GM18498 (cell line): ENCODE measurements around the gene EIF4A2.
"Not testable (repeated sequence)": the region's sequence is repeated elsewhere in the genome, so short reads cannot be mapped to it uniquely, and the experiment has no call there.

Experiments
- ATAC-seq: cut with Tn5 transposase; IDR thresholded peaks from one replicate; pipeline ENCODE4 v1.9.1; 2021; ENCODE audit warnings: mild to moderate bottlenecking, moderate library complexity; ENCODE audit not compliant: unreplicated experiment

Gene EIF4A2

DNA sequence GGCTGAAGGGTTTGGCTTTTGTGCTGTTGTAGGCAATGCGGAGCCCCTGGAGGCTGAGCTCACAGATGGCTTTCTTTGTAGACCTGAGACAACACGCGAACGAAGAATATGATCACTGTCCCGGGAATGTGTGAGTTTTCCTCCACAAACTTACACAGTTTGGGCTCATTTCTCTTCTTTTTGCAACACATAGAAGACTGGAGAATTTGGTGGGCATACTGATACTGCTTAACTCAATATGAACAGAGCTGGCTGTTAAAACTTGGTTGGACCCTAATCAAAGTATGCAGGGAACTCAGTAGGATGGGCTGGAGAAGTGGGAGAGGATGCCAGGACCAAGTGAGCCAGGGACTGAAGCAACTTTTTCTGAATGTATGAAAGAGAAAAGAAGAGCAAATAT is 35.1 kb downstream of the EIF4A2 start:
- ATAC-seq = no peak

DNA sequence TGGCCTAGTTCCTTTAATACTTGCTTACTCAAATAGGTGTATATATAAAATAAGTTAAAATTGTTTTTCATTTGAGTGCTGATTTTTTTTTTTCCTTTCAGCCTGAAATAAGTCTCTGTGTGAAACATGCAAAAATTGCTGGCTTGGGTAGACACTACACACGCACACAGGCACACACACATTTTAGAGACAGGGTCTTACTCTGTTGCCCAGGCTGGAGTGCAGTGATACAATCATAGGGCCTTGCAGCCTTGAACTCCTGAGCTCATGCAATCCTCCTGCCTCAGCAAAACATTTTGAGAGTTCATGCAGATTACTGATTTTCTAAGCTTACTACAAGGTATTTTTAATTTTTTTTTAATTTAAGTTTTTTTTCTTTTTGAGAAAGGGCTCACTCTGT is 35.6 kb downstream of the EIF4A2 start:
- ATAC-seq = no peak

DNA sequence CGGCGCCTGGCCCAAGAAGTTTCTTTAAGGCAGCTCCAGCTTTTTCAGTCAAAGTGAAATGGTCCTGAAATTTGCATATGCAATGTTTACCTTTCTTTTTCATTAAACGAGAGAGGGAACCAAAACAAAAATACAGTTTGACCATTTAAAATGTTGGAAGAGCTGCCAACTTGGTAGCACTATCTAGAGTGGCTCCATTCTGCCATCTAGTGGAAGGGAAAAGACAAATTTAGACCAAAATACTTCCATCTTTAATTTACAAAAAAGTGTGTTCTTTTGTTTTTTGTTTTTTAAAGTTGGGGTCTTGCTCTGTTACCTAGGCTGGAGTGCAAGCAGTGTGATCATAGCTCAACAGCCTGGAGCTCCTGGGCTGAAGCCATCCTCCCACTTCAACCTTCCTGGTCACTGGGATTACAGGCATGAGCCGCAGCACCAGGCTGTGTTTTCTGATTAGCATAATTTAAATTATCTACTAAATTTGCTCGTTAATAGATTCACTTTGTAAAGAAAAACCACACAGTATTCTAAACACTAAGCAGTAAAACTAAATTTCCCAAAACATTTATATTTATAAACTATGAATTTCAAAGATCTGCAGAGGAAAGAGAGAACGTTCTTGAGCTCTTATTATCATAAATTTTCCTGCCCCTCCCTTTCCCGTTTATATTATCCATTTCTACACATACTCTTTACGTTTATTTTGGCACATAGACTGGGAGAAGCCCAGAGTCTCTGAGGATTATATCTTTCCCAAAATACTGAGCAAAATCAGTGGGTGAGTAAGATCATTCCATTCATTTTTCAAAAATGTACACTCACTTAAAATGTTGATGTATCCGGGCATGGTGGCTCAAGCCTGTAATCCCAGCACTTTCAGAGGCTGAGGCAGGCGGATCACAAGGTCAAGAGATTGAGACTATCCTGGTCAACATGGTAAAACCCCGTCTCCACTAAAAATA is 38.3 kb downstream of the EIF4A2 start:
- no peak for ATAC-seq

DNA sequence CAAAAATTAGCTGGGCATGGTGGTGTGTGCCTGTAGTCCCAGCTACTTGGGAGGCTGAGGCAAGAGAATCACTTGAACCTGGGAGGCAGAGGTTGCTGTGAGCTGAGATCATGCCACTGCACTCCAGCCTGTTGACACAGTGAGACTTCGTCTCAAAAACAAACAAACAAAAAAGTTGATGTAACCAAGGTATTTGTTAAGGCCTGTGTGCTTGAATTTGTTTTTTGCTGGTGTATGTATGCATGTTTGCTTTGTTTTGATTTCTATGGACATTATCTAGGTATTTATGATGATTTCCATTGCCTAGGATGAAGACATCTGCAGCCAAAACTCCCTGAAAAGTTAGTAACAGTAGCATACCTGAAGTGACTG is 39.0 kb downstream of the EIF4A2 start:
- ATAC-seq = not testable (repeated sequence)

DNA sequence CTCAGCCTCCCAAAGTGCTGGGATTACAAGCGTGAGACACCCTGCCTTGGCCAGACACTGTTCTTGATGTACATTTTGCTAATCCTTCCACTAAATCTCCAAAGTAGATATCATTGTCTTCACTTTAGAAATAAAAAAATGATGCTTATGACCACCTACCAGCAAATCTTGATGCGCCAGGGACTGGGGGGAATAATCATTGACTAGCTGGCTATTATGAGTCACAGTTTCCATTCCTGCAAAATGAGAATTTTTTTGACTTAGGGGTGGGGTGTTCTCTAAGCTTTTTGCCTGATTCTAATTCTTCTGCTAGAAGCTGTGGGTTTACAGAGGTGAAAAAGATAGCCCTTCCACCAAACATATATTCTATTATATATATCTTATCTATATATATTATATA is 40.0 kb downstream of the EIF4A2 start:
- no peak for ATAC-seq

DNA sequence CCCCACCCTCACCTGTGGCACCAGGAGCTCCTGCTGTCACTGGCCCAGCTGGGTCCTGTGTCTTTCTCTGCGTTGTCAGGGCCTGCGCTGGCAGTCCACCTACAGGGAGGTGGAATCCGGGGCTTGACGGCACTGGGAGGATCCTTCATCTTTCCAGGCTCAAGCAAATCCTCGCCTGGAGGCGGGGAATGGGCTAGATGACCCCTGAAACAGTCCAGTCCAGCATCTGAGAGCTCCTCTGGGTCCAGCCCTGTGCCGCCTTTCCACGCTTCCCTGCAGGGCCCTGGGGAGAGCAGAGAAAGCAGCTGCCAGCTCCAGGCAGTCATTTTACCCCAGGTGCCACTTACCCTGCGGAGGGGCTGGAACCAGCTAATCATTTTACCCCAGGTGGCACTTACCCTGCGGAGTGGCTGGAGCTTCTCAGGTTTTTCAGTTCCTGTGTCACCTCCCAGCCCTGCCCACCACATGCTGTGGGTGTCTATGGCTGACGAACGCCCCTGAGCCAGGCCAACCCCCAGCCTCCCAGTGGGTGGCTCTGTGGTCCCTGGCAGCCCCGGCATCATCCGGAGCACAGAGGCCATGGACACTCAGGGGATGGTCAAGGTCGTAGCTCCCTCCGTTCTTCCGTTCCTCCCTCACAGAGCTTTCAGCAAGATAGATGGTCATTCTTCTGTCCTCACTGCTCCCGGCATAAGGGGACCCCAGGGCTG is 41.2 kb downstream of the EIF4A2 start:
- no peak for ATAC-seq

DNA sequence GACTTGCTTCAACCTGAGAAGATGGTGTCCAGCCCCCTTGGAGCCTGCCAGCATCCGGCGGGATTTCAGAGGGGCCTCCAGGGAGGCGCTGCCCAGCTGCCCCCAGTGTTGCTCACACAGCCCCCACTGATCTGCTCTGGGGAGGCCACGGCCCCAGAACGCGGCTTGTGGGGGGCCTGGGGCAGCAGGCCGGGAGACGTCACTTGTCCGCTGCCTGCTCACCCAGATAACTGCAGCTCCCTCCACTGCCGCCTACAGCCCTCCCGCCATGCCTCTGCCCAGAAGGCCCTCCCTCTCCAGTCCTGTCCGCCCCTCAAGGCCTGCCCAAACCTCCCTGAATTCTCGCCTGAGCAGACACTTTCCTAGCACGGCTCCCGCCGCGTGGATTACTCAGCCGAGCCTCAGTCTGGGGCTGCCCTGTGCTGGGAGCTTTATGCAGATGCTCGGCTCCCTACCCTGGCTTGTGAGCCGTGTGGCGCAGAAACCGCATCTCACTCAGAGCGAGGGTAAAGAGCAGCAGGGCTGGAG is 42.0 kb downstream of the EIF4A2 start:
- no peak for ATAC-seq

DNA sequence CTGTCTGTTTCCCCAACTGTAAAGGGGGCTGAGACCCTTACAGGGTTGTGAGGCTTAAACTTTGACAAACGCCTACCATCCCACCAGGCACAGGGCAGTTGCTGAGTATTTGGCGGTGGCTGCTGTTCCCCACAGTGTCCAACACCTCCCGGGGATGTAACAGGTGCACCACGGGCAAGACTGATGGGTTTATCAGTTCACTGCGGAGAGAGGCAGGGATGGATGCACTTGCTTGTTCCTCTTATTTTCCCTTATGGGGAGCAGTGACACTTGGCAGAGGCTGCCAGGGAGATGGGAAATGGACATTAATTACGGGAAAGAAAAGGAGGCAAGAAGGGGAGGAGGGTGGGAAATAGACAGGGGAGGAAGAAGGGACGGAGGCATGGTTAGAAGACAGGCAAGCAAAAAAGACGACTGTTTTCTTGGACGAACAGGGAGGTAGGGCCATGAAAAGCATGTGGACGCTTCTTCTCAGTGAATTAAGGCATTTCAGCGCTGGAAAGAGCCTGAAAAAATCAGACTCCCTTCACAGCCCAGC is 42.6 kb downstream of the EIF4A2 start:
- ATAC-seq = no peak

DNA sequence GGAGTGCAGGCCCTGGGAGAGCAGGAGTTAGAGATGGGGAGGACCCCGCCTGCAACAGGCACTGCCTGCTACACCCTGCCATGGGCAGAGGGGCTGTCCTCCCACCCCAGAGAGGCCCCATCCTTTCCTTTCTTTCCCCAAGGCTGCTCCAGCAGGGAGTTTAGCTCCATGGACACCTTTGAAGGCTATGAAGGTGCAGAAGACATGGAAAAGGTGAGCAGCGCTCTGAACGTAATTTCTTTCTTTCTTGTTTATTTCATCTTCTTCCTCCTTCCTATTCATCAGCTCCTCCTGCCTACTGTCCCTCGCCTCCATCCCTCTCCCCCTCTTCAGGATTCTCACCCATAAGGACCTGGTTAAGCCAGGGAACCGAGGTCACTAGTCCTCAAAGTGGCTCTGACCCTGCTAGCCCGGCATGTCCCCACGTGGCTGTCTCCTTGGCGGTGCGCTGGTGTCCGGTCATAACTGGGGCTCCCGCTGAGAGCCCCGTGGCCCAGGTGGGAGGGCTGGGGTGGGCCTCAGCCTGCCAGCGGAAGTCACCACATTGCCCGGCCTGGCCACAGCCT is 43.1 kb downstream of the EIF4A2 start:
- ATAC-seq = no peak

DNA sequence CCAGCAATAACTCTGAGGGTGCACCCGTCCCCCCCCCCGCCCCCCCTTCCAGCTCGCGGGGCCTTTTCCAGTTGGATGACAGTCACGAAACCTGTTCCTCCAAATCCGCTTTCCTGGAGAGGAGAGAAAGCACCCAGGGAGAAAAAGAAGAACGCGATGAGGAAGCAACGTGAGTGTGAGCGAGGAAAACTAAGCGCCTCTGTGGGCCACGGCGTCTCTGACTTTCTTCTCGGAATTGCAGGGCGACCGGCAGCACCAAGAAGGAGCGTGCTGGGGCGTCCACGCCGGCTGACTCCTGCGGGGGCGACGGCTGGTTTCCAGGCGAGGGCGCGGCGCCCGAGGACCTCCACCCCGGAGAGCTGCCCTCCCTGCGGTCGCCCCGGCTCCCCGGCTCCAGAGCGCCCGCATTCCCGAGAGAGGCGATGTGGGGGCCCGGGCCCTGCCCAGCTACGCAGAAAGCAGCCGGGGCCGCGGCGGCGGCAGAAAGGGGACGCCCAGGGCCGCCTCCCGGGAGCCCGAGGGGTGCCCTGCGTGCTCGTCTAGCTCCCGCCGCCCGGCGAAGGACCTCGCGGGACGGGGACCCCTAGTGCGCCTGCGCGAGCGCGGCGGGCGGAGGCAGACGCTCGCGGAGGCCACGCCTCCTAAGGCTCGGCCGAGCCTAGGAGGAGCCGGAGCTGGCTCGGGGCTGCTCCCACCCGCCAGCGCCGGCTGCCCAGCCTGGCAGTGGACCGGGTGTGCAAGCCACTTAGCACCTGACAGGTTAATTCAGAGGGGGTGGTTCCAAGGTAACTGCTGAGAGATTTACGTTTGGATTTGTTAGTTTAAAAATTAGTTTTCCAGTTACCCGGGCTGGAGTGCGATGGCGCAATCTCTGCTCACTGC is 43.8 kb downstream of the EIF4A2 start:
- peak; percentile 94 for ATAC-seq

DNA sequence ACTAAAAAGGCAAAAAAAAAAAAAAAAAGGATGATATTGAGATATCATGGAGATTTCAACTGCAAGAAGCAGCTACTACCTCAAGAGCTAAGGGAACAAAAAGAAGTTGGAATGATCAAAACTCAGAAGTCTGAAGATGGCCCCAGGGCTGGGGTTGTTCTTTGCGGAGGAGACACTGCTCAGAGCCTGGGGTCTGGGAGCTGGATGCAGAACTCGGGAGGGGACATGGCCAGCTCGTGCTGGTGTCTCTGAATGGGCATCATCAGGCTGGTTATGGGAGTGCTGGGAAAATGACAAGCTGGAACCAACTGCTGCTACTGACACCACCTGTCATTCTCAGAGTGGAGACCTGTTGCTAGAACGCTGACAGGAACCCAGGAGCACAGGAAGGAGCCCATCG is 45.0 kb downstream of the EIF4A2 start:
- ATAC-seq = no peak

DNA sequence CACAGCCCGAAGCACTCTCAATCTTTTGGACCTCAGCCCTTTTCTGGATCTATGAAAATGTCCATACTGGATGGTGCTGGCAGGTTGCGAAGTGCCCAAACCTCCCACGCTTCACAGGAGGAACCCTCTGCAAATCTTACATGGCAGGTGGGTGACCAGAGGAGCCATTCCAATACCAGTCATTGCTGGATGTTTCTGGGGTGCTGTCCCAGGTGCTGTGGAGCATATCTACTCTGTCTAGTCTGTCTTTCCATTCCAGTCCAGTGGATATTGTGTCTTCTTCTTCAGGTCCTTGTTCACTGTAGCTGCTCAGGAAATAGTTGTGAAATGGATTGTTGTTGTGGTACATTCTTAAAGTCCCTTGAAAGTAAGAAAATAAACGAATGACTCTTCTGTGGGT is 48.4 kb downstream of the EIF4A2 start:
- no peak for ATAC-seq

DNA sequence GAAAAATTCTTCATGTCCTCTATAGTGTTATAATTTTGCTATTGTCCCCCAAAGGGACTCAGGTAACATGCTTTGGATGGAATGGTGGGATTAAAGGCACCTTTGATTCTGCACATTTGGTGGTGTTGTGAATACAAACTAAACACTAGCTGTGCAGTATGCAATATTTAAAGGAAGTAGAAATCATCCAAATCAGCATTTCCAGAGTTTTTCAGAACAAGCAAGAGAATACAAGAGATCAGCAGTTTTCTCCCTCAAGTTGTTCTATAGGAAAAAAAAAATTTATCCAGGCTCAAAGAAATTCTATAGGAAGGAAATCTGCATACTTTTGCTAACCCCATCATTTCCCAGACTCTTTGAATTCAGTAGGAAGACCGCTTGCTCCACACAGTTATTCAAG is 48.9 kb downstream of the EIF4A2 start:
- ATAC-seq = no peak
